ENCODE measurements around the gene BORCS5.

The BORCS5 gene

DNA sequence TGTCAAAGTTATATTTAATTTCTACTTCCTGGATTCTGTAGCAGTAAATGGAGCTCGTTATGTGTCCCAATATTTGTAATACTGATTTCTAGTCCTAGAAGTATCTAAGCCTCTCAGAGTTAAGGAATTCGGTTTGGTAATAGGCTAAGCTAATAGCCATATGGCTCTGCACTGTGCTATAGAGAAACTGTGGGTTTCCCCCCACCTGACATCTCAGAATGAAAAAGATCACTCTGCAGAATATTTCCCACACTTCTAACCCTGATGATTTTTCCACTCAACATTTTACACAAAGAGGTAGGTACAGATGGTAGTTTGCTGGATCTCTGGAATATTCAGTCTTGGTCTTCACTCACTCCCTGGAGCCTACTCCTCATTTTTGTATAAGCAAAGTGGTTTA lies 71.2 kb downstream of the BORCS5 start:
- Histone ChIP-seq H3K27me3 (ENCODE audit: control insufficient read depth, insufficient read depth, low read length) (no peaks in the 10 kb centered on the region), H3K4me3 (ENCODE audit: low read length) (no peak overlapping the region), H3K4me1 (ENCODE audit: control insufficient read depth, insufficient read depth, low read length) (peaks cover 20% of the 10 kb centered on the region), H3K36me3 (ENCODE audit: control insufficient read depth, insufficient read depth, low read length) (no peaks in the 10 kb centered on the region), H3K9me3 (ENCODE audit: control insufficient read depth, low read length) (no peaks in the 10 kb centered on the region), H3K9ac (ENCODE audit: low read length) (no peak overlapping the region)

DNA sequence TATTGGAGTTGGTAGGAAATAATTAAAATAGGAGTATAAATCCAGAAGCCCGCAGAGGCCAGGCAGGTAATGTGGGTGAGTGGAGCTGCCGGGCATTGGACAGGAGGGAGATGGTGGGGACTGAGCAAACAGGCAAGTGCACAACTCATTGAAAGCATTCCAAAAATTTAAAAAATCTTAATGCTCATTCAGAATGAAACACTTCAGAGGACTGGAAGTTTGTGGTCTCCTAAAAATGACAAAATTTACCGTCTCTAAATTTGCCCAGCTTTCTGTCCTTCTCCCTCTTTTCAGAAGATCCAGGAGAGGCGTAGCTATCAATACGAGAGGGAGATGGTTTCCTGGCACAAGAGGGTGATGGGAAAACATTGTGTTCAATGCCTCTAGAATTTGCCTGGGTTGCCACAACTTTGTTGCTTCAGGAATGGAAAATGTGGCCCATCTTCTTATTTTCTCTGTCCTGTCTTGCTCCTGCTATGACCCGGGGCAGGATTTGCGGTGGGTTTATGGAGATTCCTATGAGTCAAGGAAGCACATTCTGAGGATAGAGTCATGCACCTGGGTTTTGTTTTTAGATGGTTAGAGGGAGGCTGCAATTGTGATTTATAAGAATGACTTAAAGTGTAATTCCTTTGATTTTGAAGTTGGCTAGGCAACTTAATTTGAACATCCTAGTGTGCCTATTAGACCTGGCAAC lies 72.2 kb downstream of the BORCS5 start:
- H3K27me3 ChIP-seq (ENCODE audit: control insufficient read depth, insufficient read depth, low read length), result no peaks in the 10 kb centered on the region
- no peak overlapping the region for H3K4me3 ChIP-seq (ENCODE audit: low read length)
- H3K9me3 ChIP-seq (ENCODE audit: control insufficient read depth, low read length), result no peaks in the 10 kb centered on the region
- peaks cover 20% of the 10 kb centered on the region for H3K4me1 ChIP-seq (ENCODE audit: control insufficient read depth, insufficient read depth, low read length)
- H3K36me3 ChIP-seq (ENCODE audit: control insufficient read depth, insufficient read depth, low read length), result no peaks in the 10 kb centered on the region
- no peak overlapping the region for H3K9ac ChIP-seq (ENCODE audit: low read length)

DNA sequence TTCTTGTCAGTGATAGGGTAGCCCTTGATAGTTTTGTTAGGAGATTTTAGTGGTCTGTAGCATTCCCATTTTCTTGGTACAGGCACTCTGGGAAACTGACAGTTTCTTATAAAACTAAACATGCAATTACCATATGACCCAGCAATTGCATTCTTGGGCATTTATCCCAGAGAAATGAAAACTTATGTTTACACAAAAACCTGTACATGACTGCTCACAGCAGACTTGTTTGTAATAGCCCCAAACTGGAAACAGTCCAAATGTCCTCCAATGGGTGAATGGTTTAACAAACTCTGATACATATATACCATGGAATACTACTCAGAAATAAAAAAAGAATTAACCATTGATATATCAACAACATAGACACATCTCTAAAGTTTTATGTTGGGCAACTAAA lies 75.5 kb downstream of the BORCS5 start:
- H3K27me3 ChIP-seq (ENCODE audit: control insufficient read depth, insufficient read depth, low read length), result no peaks in the 10 kb centered on the region
- peaks cover 10% of the 10 kb centered on the region for H3K4me1 ChIP-seq (ENCODE audit: control insufficient read depth, insufficient read depth, low read length)
- H3K9me3 ChIP-seq (ENCODE audit: control insufficient read depth, low read length), result no peaks in the 10 kb centered on the region
- no peak overlapping the region for H3K4me3 ChIP-seq (ENCODE audit: low read length)
- no peak overlapping the region for H3K9ac ChIP-seq (ENCODE audit: low read length)
- no peaks in the 10 kb centered on the region for H3K36me3 ChIP-seq (ENCODE audit: control insufficient read depth, insufficient read depth, low read length)

DNA sequence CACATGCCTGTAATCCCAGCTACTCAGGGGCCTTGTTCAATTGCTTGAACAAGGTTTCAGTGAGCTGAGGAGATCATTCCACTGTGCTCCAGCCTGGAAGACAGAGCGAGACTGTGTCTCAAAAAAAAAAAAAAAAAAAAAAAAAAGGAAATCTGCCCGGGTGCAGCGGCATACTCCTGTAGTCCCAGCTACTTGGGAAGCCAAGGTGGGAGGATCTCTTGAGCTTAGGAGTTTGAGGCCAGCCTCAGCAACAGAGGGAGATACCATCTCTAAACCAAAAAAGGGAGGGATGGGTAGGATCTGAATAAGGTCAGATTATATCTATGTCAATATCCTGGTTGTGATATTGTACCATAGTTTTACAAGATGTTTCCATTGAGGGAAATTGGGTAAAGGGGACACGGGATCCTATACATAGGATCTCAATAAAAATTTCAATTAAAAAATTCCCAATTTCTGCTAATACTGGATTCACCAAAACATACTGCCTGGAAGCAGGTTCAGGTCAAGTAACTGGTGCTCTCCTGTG lies 76.4 kb downstream of the BORCS5 start:
- no peaks in the 10 kb centered on the region for H3K9me3 ChIP-seq (ENCODE audit: control insufficient read depth, low read length)
- no peak overlapping the region for H3K9ac ChIP-seq (ENCODE audit: low read length)
- H3K4me1 ChIP-seq (ENCODE audit: control insufficient read depth, insufficient read depth, low read length), result peaks cover 10% of the 10 kb centered on the region
- H3K4me3 ChIP-seq (ENCODE audit: low read length), result no peak overlapping the region
- no peaks in the 10 kb centered on the region for H3K36me3 ChIP-seq (ENCODE audit: control insufficient read depth, insufficient read depth, low read length)
- H3K27me3 ChIP-seq (ENCODE audit: control insufficient read depth, insufficient read depth, low read length), result no peaks in the 10 kb centered on the region

DNA sequence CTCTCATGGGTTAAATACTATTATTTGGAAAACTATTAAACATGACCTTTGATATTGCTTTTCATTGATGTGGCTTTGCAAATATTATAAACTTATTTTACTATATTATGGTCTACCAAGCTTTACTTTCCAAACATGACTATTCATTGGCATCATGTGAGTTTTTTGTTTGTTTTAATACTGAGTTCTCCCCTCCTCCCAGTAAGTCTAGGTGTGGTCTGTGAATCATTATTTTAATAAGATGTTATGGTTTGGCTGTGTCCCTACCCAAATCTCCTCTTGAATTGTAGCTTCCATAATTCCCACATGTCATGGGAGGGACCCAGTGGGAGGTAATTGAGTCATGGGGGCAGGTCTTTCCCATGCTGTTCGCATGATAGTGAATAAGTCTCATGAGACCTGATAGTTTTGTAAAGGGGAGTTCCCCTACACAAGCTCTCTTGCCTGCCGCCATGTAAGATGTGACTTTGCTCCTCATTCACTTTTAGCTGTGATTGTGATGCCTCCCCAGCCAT lies 80.0 kb downstream of the BORCS5 start:
- Histone ChIP-seq H3K4me1 (ENCODE audit: control insufficient read depth, insufficient read depth, low read length) (peaks cover 31% of the 10 kb centered on the region), H3K36me3 (ENCODE audit: control insufficient read depth, insufficient read depth, low read length) (no peaks in the 10 kb centered on the region), H3K9ac (ENCODE audit: low read length) (no peak overlapping the region), H3K4me3 (ENCODE audit: low read length) (no peak overlapping the region), H3K27me3 (ENCODE audit: control insufficient read depth, insufficient read depth, low read length) (no peaks in the 10 kb centered on the region), H3K9me3 (ENCODE audit: control insufficient read depth, low read length) (no peaks in the 10 kb centered on the region)

DNA sequence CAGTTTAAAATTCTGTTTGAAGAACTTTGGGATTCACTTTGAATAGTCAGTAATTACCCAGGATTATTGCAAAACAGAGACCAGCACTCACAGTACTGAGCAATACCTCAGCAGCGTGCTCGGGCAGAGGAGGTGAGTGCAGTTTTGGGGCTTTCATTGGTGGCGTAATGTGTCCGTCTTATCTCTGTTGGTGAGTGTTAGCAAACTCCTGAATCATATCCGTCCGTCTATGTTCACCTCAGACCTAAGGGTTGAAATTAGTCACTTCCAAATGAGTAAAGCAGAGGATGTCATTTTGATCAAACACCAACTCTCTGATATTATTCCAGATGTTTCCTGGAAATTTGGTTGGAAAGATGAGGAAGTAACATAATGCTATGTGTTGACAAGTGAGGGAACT lies 82.8 kb downstream of the BORCS5 start:
- Histone ChIP-seq H3K27me3 (ENCODE audit: control insufficient read depth, insufficient read depth, low read length) (no peaks in the 10 kb centered on the region), H3K4me1 (ENCODE audit: control insufficient read depth, insufficient read depth, low read length) (peaks cover 46% of the 10 kb centered on the region), H3K9ac (ENCODE audit: low read length) (no peak overlapping the region), H3K9me3 (ENCODE audit: control insufficient read depth, low read length) (no peaks in the 10 kb centered on the region), H3K4me3 (ENCODE audit: low read length) (no peak overlapping the region), H3K36me3 (ENCODE audit: control insufficient read depth, insufficient read depth, low read length) (no peaks in the 10 kb centered on the region)

DNA sequence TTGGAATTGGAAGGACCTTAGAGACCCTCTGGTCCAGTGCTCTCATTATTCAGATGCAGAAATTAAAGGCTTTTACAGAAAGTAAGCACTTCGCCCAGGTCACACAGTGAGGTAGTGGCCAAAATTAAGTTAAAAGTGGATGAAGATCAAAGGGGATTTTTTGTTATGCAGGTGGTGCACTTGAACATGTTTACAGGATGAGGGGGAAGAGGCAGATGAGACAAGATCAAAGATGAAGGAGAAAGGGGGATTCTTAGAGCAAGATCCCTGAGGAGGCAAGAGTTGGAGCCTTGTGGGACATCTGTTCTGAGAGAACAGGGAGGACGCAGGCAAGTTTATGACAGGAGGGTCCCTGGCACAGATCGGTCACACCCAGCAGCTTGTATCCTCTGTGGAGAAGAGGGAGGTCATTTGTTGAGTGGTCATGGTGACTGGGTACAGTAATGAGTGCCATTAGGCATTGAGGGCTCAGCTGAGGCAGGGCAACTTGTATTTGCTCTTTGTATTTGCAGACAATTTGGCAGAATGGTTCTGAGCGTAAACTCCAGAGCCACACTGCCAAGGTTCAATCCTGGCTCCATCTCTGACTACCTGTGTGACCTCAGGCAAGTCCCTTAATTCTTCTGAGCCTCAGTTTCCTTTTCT lies 84.0 kb downstream of the BORCS5 start:
- Histone ChIP-seq H3K4me3 (ENCODE audit: low read length) (no peak overlapping the region), H3K4me1 (ENCODE audit: control insufficient read depth, insufficient read depth, low read length) (peaks cover 46% of the 10 kb centered on the region), H3K9ac (ENCODE audit: low read length) (no peak overlapping the region), H3K36me3 (ENCODE audit: control insufficient read depth, insufficient read depth, low read length) (no peaks in the 10 kb centered on the region), H3K27me3 (ENCODE audit: control insufficient read depth, insufficient read depth, low read length) (no peaks in the 10 kb centered on the region), H3K9me3 (ENCODE audit: control insufficient read depth, low read length) (no peaks in the 10 kb centered on the region)

DNA sequence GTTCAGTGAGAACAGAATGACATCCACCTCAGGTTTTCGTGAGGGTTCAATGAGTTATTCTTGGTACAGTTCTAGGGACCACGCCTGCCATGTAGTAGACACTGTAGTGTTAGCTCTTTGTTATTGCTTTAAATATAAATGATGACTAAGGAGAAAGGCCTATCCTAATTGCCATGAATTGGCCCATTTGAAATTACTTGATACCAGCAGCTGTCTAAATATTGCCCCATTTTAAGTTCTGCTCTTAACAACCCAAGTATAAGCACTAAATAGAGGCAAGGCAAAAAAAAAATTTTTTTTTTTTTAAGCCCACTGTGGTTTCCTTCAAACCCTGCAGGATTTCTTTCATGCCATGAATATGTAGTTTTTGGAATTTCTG lies 84.5 kb downstream of the BORCS5 start:
- Histone ChIP-seq H3K4me1 (ENCODE audit: control insufficient read depth, insufficient read depth, low read length) (peaks cover 46% of the 10 kb centered on the region), H3K9ac (ENCODE audit: low read length) (no peak overlapping the region), H3K9me3 (ENCODE audit: control insufficient read depth, low read length) (no peaks in the 10 kb centered on the region), H3K27me3 (ENCODE audit: control insufficient read depth, insufficient read depth, low read length) (no peaks in the 10 kb centered on the region), H3K4me3 (ENCODE audit: low read length) (no peak overlapping the region), H3K36me3 (ENCODE audit: control insufficient read depth, insufficient read depth, low read length) (no peaks in the 10 kb centered on the region)

DNA sequence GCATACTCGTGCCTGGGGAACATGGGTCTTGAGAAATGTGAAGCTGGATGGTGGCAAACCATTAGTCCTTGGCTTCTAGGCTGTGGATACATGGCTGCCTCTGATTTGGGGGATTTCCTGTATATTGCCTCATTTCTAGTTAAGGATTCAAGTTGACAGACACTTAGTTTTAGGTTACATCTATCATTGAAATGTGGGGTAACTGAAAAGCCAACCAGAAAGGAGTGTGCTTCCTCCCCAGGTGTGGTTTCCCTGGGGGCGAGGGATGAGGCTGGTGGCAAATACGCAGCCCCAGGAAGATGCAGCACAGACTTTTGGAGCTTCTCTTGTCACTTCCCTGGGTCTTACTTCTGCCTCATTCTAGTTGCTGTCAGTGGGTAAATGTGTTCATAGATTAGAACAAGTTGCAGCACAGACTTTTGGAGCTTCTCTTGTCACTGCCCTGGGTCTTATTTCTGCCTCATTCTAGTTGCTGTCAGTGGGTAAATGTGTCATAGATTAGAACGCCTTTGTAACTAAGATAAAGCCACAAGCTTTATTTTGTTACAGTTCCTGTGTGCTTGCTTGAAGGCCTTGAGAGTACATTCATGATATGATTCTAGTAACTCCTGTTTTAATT lies 85.1 kb downstream of the BORCS5 start:
- Histone ChIP-seq H3K36me3 (ENCODE audit: control insufficient read depth, insufficient read depth, low read length) (no peaks in the 10 kb centered on the region), H3K9me3 (ENCODE audit: control insufficient read depth, low read length) (no peaks in the 10 kb centered on the region), H3K4me3 (ENCODE audit: low read length) (no peak overlapping the region), H3K9ac (ENCODE audit: low read length) (no peak overlapping the region), H3K27me3 (ENCODE audit: control insufficient read depth, insufficient read depth, low read length) (no peaks in the 10 kb centered on the region), H3K4me1 (ENCODE audit: control insufficient read depth, insufficient read depth, low read length) (peaks cover 46% of the 10 kb centered on the region)

DNA sequence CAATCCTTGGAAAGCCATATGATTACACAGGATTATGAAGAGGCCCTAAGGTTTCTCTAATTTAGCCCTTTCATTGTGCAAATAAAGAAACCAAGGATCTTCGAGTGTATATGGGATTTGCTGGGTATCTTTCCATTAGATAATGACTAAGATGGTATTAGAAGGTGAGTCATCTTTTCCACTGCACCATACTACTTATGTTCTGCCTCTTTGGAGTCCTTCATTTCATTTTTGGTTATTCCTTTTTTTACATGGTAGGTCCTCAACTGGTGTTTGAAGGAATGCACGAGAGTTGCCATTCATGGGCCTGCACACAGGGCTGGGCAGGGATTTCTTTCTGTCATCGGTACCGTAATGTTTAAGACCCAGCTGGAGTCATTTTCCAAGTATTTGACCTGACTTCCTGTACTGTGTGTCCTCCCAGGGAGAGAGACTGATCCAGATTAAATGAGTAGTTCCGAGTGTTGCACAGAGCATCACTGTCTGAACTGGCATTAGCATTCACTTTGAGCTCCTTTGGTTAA lies 85.7 kb downstream of the BORCS5 start:
- Histone ChIP-seq H3K27me3 (ENCODE audit: control insufficient read depth, insufficient read depth, low read length) (no peaks in the 10 kb centered on the region), H3K9ac (ENCODE audit: low read length) (no peak overlapping the region), H3K9me3 (ENCODE audit: control insufficient read depth, low read length) (no peaks in the 10 kb centered on the region), H3K4me3 (ENCODE audit: low read length) (no peak overlapping the region), H3K4me1 (ENCODE audit: control insufficient read depth, insufficient read depth, low read length) (peaks cover 46% of the 10 kb centered on the region), H3K36me3 (ENCODE audit: control insufficient read depth, insufficient read depth, low read length) (no peaks in the 10 kb centered on the region)

DNA sequence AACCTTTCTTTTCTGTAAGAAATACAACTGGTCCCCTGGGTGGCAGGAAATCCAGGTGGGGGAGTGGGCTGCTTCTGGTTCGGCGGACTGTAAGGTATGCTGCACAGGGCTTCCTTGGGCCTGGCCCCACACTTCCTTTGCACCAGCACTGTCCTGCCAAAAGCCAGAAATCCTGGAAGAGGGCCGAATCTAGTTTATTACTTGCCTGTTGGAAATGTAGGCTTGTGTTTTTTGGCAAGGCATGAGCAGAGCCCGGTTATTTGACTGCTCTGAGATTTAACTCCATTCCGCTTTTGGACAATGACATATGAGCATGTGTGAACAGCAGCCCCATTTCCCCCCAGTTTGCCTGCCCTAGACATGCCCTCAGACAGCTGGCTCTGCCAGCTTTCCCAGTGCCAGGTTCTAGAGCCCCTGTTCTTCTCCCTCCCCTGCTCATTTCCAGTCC lies 86.6 kb downstream of the BORCS5 start:
- no peak overlapping the region for H3K4me3 ChIP-seq (ENCODE audit: low read length)
- no peaks in the 10 kb centered on the region for H3K9me3 ChIP-seq (ENCODE audit: control insufficient read depth, low read length)
- H3K9ac ChIP-seq (ENCODE audit: low read length), result no peak overlapping the region
- H3K36me3 ChIP-seq (ENCODE audit: control insufficient read depth, insufficient read depth, low read length), result no peaks in the 10 kb centered on the region
- peaks cover 46% of the 10 kb centered on the region for H3K4me1 ChIP-seq (ENCODE audit: control insufficient read depth, insufficient read depth, low read length)
- no peaks in the 10 kb centered on the region for H3K27me3 ChIP-seq (ENCODE audit: control insufficient read depth, insufficient read depth, low read length)
